HG03460 (cell line): ENCODE measurements around the gene SLC28A3.

Experiments used
- ATAC-seq: cut with Tn5 transposase; IDR thresholded peaks from one replicate; pipeline ENCODE4 v1.9.1; 2021; ENCODE audit not compliant: unreplicated experiment

The SLC28A3 gene

GRCh38 chr9:84301851-84302250 lies 38.7 kb downstream of the SLC28A3 start:
- ATAC-seq, result no peak

GRCh38 chr9:84300271-84300670 lies 40.3 kb downstream of the SLC28A3 start:
- no peak for ATAC-seq

- no peak for ATAC-seq
Observed at GRCh38 chr9:84297162-84297821, 43.3 kb downstream of the SLC28A3 start.

GRCh38 chr9:84296146-84296843 lies 44.3 kb downstream of the SLC28A3 start:
- peak; percentile 48 for ATAC-seq

GRCh38 chr9:84294241-84294950 lies 46.2 kb downstream of the SLC28A3 start:
- ATAC-seq, result no peak

GRCh38 chr9:84293001-84293798 lies 47.4 kb downstream of the SLC28A3 start:
- peak; percentile 60 for ATAC-seq

- peak; percentile 61 for ATAC-seq
Observed at GRCh38 chr9:84285381-84285780, 55.2 kb downstream of the SLC28A3 start.

- no peak for ATAC-seq
Observed at GRCh38 chr9:84283946-84284345, 56.6 kb downstream of the SLC28A3 start.

- no peak for ATAC-seq
Observed at GRCh38 chr9:84278130-84278529, 62.4 kb downstream of the SLC28A3 start.

- no peak for ATAC-seq
Observed at GRCh38 chr9:84277646-84278045, 62.9 kb downstream of the SLC28A3 start.

- ATAC-seq, result no peak
Observed at GRCh38 chr9:84276741-84277140, 63.8 kb downstream of the SLC28A3 start.

- no peak for ATAC-seq
Observed at GRCh38 chr9:84271921-84272556, 68.5 kb downstream of the SLC28A3 start.

GRCh38 chr9:84271531-84271900 lies 69.0 kb downstream of the SLC28A3 start:
- ATAC-seq, result peak; percentile 90

GRCh38 chr9:84270847-84271530 lies 69.6 kb downstream of the SLC28A3 start:
- peak; percentile 29 for ATAC-seq

- ATAC-seq, result no peak
Observed at GRCh38 chr9:84266087-84266561, 74.4 kb downstream of the SLC28A3 start.

GRCh38 chr9:84264307-84265029 lies 76.1 kb downstream of the SLC28A3 start:
- ATAC-seq, result no peak

- ATAC-seq, result peak; percentile 80
Observed at GRCh38 chr9:84261070-84261746, 79.3 kb downstream of the SLC28A3 start.

GRCh38 chr9:84258371-84258770 lies 82.2 kb downstream of the SLC28A3 start:
- no peak for ATAC-seq

GRCh38 chr9:84255696-84256095 lies 84.9 kb downstream of the SLC28A3 start:
- no peak for ATAC-seq
